CD4-positive, alpha-beta T cell treated with Interleukin-17A for 1 hour (primary cell): ENCODE data around the gene VPS33B.

Experiments
- DNase-seq: peaks from one replicate; pipeline ENCODE4 v3.0.0-alpha.2; 2020

The VPS33B gene

DNA sequence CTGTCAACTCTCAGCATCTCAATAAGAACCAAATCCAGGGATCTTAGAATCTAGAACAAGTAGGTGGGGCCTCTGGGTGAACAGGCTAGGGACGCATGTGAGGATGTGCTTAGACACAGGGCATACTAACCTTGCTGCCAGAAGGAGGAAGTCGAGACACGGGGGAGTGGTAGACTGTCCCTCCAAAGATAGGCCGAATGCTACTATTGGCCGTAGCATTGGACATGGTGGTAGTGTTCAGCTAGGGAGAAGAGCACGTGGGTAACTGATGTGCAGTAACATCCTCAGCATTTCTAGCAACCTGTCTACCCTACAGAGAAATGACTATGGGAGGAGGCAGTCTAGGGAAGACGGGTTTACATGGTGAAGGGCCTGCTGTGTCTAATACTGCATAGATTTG lies 52.1 kb downstream of the VPS33B start:
- no peak for DNase-seq

DNA sequence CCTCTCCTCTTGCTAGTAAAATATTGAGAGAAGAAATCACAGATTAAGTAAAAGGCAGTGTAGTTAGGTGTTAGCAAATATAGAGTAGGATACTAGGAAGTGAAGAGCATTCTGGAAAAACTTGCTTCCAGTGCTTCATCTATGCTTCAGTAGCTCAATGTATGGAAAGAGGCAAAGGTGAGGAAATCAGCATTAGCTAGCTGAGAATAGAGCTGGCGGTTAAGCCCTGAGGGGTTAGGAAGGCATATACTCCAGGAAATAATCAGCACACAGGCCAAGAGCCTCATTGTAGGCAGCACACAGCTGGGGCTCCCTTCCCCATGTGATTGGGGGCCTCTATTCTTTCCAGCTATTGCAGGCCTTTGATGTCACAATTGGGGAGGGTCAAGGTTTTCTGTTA lies 54.0 kb downstream of the VPS33B start:
- no peak for DNase-seq

DNA sequence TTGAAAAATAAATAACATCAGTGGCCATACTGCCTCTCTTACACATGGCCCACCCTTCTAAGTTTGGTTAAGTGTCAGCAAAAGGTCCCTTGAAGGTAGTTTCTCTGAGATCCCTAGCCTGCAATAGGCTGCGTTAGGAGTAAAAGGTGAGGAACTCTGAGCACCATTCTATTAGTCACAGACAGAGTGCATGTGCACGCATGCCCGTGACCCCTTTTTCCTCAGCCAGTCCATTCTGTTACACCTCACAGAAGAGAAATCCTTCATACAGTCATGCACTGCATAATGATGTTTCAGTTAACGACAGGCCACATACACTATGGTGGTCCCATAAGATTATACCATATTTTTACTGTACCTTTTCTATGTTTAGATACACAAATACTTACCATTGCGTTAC lies 55.2 kb downstream of the VPS33B start:
- DNase-seq, result no peak

DNA sequence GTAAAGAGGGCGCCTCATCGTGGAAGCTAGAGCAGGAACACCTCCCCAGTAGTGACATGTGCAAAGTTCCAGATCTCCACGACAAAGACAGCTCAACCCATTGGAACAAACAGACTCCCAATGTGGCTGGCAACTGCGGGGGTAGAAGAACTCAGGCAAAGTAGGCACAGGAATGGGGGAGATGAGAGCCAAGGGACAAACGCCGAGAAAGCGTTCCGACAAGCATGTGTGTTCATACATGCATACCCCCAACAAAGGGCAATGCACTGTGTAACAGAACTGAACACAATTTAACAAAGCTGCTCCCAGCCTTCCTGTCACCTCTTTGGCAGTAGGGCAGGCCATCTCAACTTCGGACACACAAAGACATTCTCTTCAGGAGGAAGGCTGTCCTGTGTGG lies 56.1 kb downstream of the VPS33B start:
- DNase-seq, result no peak

DNA sequence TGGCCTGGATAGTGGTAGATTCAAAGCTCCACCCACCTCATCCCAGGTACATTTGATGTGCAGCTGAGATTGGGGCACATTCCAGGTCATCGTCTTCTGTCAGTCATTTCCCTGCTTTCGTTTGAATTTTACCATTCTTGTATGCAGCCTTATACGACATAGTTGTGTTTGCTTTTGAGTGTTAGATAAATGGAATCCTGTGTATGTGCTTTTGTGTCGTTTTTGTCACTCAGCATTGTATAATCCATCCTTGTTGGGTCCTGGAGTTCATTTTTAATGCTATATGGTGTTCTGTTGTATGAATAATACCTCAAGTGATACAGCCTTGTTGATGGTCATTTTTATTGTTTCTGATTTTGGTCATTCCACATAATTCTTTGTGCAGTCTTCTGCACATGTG lies 60.4 kb downstream of the VPS33B start:
- DNase-seq, result no peak

DNA sequence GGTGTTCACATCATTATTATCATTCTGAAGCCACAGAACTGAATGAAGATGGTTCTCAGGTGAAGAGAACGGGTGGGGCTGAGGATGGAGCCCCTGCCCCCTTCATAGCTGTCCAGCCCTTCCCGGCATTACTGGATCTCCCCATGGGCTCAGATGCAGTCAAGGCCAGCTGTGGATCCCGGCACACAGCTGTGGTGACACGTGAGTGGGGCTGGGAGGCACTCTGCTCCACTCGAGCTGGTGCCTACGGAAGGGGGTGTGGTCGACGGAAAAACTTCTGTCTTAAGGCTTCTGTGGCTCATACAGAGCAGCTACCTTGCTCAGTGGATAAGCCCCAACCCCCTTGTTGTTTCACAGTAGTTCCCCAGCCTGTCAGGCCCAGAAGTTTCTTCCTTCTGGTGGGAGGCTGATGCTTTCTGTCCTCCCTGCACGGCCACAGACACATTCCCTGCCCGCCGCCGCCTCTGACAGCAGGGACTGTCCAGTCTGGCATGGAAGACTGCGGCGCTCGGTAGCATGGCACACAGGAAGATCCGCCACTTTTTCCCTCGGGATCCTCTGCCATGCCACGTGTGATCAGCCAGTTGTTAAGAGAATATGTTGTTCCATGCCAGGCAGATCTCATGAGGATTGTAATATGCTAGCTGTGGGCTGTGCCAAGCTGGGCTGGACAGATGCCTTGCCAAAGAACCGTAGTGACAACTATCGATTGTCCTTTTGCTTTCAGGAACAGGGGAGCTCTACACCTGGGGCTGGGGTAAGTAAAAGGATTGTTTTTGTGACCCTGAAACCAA lies 61.9 kb downstream of the VPS33B start:
- no peak for DNase-seq

DNA sequence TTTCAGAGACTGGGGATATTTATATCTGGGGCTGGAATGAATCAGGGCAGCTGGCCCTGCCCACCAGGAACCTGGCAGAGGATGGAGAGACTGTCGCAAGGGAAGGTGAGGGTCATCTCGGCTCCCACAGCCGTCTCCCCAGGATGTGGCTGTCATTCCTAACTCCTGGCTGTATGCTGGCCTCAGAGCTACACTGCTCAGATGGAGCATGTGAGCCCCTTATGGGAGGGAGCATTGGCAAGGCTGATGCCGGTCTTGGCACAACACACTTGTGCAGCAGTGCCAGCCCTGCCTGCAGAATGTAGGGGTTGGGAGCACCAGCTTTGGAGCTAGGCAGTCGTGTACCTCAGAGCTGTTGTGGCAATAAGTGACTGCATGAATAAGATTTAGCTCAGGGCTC lies 62.5 kb downstream of the VPS33B start:
- DNase-seq, result no peak

DNA sequence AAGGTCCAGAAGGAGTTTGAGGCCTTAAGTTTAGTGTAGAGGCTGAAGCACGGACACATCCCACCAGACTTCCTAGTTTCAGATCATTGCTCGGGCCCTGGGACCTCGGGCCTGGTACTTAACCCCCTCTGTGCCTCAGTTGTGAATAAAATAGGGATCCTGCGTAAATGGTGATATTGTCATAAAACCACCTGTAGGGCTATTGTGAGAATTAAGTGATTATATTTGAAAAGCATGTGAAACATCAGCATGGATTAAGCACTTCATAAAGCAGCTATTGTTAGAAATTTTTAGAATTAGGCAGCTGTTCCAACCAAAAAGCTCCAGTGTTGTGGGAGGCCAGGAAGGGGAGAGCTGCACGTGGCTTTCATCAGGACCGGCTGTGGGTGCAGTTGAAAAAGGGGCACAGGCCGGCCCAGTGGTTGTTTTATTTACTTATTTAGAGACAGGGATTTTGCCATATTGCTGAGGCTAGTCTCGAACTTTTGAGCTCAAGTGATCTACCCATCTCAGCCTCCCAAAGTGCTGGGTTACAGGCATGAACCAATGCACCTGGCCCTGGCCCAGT lies 63.3 kb downstream of the VPS33B start:
- no peak for DNase-seq

DNA sequence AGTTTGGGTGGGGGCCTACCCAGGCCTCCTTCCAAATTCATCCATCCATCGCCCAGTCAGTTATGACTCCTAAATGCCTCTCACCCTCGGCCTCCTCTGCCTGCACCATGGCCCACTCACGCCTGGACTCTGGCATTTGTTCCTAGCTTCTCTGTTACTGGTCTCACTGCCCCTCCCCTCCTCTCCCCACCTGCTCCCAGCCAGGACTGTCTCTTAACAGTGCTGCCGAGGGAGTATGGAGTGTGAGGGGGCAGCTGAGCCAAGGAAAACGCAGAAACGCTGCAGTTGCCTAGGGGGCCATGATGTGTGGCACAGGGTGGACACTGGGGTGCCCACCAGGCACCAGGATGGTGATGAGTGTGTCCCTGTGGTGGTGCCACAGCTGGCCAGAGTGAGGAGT lies 64.6 kb downstream of the VPS33B start:
- no peak for DNase-seq

DNA sequence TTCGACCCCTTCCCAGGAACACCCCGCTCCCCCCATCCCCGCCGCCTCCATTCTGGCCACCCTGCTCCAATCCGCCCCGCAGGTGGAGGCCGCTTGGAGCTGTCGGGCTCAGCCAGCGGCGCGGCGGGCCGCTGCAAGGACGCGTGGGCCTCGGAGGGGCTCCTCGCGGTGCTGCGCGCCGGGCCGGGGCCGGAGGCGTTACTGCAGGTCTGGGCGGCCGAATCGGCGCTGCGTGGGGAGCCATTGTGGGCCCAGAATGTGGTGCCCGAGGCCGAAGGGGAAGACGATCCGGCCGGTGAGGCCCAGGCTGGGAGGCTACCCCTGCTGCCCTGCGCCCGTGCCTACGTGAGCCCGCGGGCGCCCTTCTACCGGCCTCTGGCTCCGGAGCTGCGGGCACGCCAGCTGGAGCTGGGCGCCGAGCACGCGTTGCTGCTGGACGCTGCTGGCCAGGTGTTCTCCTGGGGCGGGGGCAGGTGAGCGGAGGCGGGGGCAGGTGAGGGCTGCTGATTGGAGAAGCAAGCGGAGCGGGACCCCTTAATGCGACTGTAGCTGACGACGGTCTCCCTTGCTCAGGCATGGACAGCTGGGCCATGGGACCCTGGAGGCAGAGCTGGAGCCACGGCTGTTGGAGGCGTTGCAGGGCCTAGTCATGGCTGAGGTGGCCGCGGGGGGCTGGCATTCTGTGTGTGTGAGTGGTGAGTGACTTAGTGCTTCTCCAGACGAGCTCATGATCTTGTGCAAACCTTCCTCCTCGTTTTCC lies 65.2 kb downstream of the VPS33B start:
- no peak for DNase-seq

DNA sequence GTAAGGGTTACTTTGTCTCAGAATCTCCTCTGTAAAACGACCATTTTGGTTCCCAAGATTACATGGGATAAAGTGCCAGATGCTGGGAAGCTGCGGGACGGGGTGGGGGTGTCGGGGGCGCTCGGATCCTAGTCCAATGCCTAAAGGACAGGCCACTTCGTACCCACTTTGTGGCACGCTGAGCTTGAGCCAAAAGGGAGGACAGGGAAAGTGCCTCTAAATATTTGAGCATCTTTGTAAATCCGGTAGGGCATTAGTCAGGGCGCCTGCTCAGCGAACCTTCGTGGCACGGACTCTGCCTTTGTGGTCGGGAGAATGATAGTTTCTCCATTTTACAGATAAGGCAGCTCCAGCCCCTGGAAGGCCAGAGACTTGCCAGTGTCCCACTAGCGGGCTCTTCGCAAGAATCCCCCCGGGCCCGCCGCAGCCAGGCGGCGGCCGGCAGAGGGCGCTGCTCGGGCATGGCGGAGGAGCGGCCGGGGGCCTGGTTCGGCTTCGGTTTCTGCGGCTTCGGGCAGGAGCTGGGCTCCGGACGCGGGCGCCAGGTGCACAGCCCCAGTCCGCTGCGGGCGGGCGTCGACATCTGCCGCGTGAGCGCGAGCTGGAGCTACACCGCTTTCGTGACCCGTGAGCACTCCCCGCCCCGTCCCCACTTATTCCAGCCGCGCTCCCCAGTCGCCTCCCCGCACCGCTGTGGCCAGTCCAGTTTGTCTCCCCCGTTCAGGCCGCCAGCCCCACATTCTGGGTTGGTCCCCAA lies 65.9 kb downstream of the VPS33B start:
- peak; percentile 59 for DNase-seq

DNA sequence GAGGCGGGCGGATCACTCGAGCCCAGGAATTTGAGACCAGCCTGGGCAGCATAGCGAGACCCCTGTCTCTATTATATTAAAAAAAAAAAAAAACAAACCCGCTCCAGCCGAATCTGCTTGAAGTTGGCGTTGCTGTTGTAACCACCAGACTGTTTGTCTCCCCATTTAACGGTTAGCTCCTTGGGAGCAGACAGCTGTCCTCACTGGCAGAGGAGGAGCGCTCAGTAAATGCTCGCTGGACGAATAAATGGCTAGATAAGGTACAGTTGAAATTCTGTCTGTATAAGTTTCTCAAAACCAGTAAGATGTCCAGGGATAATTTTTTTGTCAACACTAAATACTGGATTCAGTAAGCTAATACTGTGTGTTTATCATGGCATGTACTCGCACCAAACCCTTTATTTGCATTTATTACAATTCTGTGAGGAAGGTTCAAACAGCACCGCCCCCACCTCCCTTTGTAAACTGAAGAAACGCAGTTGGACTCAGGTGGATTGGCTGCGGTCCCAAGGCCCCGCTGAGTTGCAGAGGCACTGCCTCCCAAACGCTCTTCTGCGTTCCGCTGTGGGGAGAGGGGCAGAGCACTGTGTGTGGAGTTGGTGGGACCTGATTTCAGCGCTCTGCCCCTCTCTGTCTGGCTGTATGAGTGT lies 66.6 kb downstream of the VPS33B start:
- no peak for DNase-seq

DNA sequence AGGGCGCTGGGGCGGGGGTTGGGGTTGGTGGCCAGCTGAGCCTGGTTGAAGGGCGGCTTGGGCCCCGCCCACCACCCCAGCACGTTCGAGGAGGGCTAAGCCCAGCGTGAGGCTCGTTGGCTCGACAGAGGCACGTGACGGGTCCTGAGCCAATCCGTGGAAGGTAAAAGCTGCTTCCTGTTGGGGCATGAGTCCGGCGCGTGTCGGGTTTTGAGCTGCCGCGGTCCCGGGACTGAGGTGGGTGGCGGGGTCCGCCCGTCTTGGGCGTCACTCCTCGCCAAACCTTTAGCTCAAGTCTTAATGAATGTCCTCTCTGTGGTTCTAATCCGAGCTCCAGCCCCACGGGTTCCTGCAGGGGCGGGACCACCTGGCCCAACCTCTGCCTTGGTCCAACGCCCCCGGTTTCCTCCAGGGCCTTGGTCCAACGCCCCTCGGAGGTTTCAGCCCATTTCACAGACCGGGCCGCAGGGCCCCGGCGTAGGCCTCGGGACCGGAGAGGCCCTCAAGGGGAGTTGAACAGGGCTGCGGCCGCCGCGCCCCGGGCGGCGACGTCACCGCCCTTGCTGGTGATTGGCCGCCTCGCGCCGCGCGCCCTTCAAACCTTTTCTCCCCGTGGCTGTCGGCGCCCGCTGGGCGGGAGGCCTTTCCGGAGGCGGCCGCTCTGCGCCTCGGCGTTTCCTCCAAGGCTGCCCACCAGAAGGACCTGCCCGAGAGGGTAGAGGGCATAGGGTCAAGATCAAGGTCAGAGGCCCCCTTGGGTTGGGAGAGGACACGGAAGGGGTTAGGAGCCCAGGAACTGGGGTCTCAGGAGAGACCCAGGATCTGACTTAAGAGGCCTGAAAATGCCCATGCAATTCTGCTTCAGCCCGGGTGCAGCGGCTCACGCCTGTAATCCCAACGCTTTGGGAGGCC lies 67.4 kb downstream of the VPS33B start, which contains the start of gene RCCD1:
TSS of gene RCCD1 (plus strand) at position 173 of the 912 bp plus-strand sequence. CDS start 1,851 bp downstream, outside the sequence.
- DNase-seq, result peak; percentile 91

DNA sequence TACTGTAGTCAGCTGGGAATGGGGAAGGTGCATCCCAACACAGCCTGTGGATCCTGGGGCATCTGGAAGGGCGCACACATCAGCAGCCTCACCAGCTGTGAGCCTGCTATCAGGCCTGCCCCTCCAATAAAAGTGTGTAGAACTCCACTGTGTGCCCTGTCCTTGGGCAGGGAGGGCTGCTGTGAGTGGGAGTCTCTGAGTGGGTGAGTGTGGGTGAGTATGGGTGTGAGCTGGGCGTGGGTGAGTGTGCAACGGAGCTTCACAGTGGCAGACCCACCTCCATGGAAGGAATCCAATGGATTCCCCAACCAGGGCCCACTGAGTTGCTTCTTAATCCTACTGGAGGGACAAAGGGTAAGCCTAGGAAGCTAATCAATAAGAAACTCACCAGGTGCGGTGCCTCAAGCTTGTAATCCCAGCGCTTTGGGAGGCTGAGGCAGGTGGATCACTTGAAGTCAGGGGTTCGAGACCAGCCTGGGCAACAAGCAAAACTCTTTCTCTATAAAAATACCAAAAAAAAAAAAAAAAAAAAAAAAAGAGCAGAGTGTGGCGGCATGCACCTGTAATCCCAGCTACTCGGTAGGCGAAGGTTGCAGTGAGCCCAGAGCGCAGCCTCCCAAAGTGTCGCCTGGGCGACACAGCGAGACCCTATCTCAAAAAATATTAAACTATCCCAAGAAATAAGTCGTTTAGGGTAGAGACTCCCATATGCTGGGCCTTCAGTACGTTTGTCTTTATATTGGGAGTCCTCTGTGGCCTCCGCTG lies 68.3 kb downstream of the VPS33B start:
- no peak for DNase-seq

DNA sequence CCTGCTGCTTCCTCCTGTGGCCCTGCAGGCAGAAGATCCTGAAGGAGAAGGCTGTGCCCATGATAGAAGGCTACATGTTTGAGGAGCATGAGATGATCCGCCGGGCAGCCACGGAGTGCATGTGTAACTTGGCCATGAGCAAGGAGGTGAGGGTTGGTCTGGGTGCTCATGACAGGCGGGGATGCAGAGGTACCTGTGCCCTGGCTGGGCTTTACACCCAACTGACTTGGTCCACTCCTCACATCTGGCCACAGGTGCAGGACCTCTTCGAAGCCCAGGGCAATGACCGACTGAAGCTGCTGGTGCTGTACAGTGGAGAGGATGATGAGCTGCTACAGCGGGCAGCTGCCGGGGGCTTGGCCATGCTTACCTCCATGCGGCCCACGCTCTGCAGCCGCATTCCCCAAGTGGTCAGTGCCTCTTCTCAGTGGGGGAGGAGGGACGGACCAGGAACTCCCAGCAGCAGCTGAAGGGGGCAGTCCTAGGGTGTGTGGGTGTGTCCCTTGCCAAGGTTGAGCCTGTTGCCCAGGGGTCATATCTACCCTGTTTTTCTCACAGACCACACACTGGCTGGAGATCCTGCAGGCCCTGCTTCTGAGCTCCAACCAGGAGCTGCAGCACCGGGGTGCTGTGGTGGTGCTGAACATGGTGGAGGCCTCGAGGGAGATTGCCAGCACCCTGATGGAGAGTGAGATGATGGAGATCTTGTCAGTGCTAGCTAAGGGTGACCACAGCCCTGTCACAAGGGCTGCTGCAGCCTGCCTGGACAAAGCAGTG lies 69.3 kb downstream of the VPS33B start:
- no peak for DNase-seq

DNA sequence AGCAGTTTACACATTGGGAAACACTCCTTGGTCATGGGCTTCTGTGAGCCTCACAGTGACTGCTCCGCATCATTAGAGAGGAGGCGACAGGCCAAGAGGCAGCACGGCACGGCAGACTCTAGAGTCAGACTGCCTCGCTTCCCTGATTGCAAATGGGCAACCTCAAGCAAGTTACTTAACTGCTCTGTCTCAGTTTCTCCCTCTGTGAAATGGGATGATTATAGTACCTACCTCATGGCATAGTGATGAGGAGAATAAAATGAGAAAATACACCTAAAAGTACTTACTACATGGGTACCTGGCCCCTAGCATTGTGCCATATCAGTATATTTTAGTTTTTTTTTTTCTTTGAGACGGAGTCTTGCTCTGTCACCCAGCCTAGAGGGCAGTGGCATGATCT lies 71.7 kb downstream of the VPS33B start:
- DNase-seq, result no peak

DNA sequence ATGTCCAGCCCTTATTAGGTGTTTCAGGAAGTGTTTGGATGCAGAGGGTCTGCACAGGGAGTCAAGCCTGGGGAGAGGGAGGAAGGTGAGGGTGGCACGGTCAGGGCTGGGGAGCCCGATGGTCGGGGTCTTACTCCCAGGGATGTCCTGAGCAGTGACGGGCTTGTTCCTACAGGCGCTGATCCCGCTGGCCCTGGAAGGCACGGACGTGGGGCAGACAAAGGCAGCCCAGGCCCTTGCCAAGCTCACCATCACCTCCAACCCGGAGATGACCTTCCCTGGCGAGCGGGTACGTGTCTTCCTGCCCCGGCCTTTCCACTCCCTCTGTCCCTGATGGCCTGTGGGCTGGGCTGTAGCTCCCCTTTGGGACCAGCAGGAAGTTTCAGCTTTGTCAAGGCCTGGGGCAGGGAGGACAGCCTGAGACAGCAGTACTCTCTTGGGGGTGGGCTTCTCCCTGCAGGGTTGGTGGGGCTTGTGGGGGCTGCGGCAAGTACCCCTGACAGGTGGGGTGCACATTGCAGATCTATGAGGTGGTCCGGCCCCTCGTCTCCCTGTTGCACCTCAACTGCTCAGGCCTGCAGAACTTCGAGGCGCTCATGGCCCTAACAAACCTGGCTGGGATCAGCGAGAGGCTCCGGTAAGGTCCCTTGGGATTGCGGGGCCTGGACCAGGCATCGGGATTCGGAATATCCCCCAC lies 72.3 kb downstream of the VPS33B start:
- DNase-seq, result no peak
